ENCODE results near the gene YAF2.
A peak's percentile ranks its signal among the peaks of the same experiment; 100 is the strongest.

The YAF2 gene

DNA sequence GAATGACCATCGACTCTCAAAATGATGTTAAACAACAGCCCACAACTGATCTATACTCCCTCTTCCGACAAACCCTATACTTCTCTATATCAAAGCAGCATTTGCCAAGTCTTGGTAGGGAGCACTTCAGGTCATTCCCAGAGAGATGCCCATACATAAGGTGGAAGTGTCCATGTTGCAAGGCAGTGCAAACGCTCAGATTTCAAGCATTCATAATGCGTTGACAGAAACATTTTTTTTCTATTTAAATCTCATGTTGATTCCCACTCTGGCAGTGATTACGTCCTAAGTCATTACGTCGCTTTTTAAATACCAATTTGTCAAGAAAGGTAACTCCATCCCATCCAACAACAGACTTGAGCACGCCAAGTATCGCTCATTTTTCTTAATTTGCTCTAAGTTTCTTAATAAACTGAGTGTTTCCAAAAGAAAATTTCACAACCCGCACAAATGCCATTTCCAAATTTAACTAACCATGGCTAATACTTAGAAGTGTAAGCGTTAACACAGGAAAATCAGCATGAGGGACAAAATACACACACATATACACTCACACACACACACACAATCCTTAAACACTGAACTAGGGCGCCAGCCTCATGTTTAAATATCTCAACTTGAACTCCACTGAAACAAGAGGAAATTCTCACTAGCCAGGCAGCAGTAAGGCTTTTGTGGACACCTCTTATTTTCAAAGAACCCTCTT is 94.4 kb downstream of the YAF2 start:
- peaks cover 63% of the 10 kb centered on the region for H3K4me1 ChIP-seq (ENCODE audit: insufficient read depth, low read length, severe bottlenecking)
- no peaks in the 10 kb centered on the region for H3F3A ChIP-seq (ENCODE audit: insufficient read depth, low read length)
- no peaks in the 10 kb centered on the region for H3K27me3 ChIP-seq (ENCODE audit: insufficient read depth, low read length)
- H3K9me3 ChIP-seq (ENCODE audit: low read length): no peaks in the 10 kb centered on the region
- H3K79me2 ChIP-seq (ENCODE audit: insufficient read depth, low read length): peaks cover 55% of the 10 kb centered on the region
- peak overlapping the region; percentile 98 for H3K4me3 ChIP-seq (ENCODE audit: low read depth, low read length, poor library complexity, severe bottlenecking)
- TF ChIP-seq, protein P1, sequence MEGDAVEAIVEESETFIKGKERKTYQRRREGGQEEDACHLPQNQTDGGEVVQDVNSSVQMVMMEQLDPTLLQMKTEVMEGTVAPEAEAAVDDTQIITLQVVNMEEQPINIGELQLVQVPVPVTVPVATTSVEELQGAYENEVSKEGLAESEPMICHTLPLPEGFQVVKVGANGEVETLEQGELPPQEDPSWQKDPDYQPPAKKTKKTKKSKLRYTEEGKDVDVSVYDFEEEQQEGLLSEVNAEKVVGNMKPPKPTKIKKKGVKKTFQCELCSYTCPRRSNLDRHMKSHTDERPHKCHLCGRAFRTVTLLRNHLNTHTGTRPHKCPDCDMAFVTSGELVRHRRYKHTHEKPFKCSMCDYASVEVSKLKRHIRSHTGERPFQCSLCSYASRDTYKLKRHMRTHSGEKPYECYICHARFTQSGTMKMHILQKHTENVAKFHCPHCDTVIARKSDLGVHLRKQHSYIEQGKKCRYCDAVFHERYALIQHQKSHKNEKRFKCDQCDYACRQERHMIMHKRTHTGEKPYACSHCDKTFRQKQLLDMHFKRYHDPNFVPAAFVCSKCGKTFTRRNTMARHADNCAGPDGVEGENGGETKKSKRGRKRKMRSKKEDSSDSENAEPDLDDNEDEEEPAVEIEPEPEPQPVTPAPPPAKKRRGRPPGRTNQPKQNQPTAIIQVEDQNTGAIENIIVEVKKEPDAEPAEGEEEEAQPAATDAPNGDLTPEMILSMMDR (IDR thresholded peaks at IDR 0.05; ENCODE audit: low read length): no peak; the same call in 1 of the 2 replicates
- no peak for TF ChIP-seq EZH2 (IDR thresholded peaks at IDR 0.05; ENCODE audit: borderline replicate concordance, low read length)
- H3K27ac ChIP-seq (ENCODE audit: low read depth, low read length, poor library complexity, severe bottlenecking): peak overlapping the region; percentile 88
- H3K9me2 ChIP-seq (ENCODE audit: low read depth, low read length): no peaks in the 10 kb centered on the region
- no peaks in the 10 kb centered on the region for H4K20me1 ChIP-seq (ENCODE audit: insufficient read depth, low read length)
- peak overlapping the region; percentile 86 for H3K4me2 ChIP-seq (ENCODE audit: low read length)
- H3K9ac ChIP-seq (ENCODE audit: low read length): peak overlapping the region; percentile 97
- peak overlapping the region; percentile 58 for H2AFZ ChIP-seq (ENCODE audit: low read length)
- no peaks in the 10 kb centered on the region for H3K36me3 ChIP-seq (ENCODE audit: insufficient read depth, low read length)

DNA sequence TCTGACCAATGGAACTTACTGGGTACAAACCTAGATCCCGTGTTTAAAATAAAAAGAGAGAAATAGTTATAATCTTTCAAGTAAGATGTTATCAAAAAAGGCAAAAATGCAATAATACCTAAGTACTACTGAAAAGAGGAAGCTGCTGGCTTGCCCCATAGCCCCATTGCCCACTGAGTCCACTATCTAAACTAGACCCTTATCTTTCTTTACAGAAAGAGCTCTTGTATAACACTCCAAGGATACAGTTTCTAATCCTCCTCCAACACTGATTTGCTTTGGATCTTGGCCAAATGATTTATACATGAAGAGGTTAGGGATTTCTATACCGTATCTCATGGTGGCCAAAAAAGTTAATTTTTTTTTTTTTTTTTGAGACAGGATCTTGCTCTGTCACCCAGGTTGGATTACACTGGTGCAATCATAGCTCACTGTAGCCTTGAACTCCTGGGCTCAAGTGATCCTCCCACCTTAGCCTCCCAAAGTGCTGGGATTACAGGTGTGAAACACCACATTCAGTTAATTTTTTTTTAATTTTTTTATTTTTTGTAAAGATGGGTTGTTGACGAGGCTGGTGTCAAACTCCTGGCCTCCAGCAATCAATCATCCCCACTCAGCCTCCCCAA is 96.0 kb downstream of the YAF2 start:
- Histone ChIP-seq H3K27me3 (ENCODE audit: insufficient read depth, low read length) (no peaks in the 10 kb centered on the region), H3K36me3 (ENCODE audit: insufficient read depth, low read length) (no peaks in the 10 kb centered on the region), H3K79me2 (ENCODE audit: insufficient read depth, low read length) (peaks cover 68% of the 10 kb centered on the region), H3K4me2 (ENCODE audit: low read length) (peak overlapping the region; percentile 86), H3F3A (ENCODE audit: insufficient read depth, low read length) (no peaks in the 10 kb centered on the region), H3K9me3 (ENCODE audit: low read length) (no peaks in the 10 kb centered on the region), H3K9me2 (ENCODE audit: low read depth, low read length) (no peaks in the 10 kb centered on the region), H3K27ac (ENCODE audit: low read depth, low read length, poor library complexity, severe bottlenecking) (no peak overlapping the region), H4K20me1 (ENCODE audit: insufficient read depth, low read length) (no peaks in the 10 kb centered on the region), H3K9ac (ENCODE audit: low read length) (no peak overlapping the region; the same call in 1 of the 2 replicates), H3K4me3 (ENCODE audit: low read depth, low read length, poor library complexity, severe bottlenecking) (peak overlapping the region; percentile 98), H3K4me1 (ENCODE audit: insufficient read depth, low read length, severe bottlenecking) (peaks cover 64% of the 10 kb centered on the region), H2AFZ (ENCODE audit: low read length) (no peak overlapping the region)
- TF ChIP-seq, protein P1 (IDR thresholded peaks at IDR 0.05; ENCODE audit: low read length): no peak
- no peak for TF ChIP-seq EZH2 (IDR thresholded peaks at IDR 0.05; ENCODE audit: borderline replicate concordance, low read length)

DNA sequence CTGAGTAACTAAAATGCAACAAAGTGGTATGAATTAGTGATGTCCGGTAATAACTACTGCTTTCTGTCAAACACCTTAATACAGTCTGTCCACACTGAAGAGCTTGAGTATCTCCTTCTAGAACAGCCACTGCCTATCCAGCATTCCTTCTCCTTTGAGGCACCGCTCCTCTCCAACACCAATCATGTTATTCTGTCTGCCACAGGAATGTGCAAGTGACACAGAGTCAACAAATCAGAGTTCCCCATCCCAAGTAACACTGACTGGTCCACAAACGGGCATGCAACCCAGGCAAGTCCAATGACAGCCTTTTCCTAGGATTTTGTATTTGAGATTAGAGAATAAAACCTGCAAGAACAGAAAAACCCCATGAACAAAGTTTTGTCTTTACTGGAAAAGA is 97.1 kb downstream of the YAF2 start:
- no peak overlapping the region for H3K9ac ChIP-seq (ENCODE audit: low read length)
- no peak overlapping the region; the same call in 1 of the 2 replicates for H3K4me2 ChIP-seq (ENCODE audit: low read length)
- H3K4me3 ChIP-seq (ENCODE audit: low read depth, low read length, poor library complexity, severe bottlenecking): no peak overlapping the region
- no peaks in the 10 kb centered on the region for H4K20me1 ChIP-seq (ENCODE audit: insufficient read depth, low read length)
- H3K9me2 ChIP-seq (ENCODE audit: low read depth, low read length): no peaks in the 10 kb centered on the region
- no peaks in the 10 kb centered on the region for H3K27me3 ChIP-seq (ENCODE audit: insufficient read depth, low read length)
- H3K79me2 ChIP-seq (ENCODE audit: insufficient read depth, low read length): peaks cover 80% of the 10 kb centered on the region
- H3K9me3 ChIP-seq (ENCODE audit: low read length): no peaks in the 10 kb centered on the region
- H3F3A ChIP-seq (ENCODE audit: insufficient read depth, low read length): no peaks in the 10 kb centered on the region
- no peak overlapping the region for H3K27ac ChIP-seq (ENCODE audit: low read depth, low read length, poor library complexity, severe bottlenecking)
- peaks cover 1% of the 10 kb centered on the region; the same call in 1 of the 2 replicates for H3K36me3 ChIP-seq (ENCODE audit: insufficient read depth, low read length)
- H3K4me1 ChIP-seq (ENCODE audit: insufficient read depth, low read length, severe bottlenecking): peaks cover 58% of the 10 kb centered on the region
- TF ChIP-seq, protein P1 (IDR thresholded peaks at IDR 0.05; ENCODE audit: low read length): no peak
- no peak for TF ChIP-seq EZH2 (IDR thresholded peaks at IDR 0.05; ENCODE audit: borderline replicate concordance, low read length)
- H2AFZ ChIP-seq (ENCODE audit: low read length): no peak overlapping the region

Measured in OCI-LY1 (cell line).